Endothelial cell of umbilical vein (primary cell): Measurements from ENCODE around the gene FTSJ3. TPM values are rescaled to one million over a fixed set of nuclear protein-coding genes. Genes with fewer than 3 reads are reported as not detected.

Experiments
- BruUV-seq: library from RNA; stranded (reverse); fragments of 400-500 nt; replicated peaks from 2 replicates; lab custom pipeline; 2021; lab: Mats Ljungman, UMichigan
- CTCF ChIA-PET: fragments of 300-600, 350-600 bp; sonication (Branson Sonifier 250); formaldehyde crosslinking; loops from one replicate; lab custom pipeline; 2021; ENCODE audit warnings: antibody characterized with exemption, inconsistent platforms; lab: Charles Lee
- POLR2A ChIA-PET: fragments of 300-600, 350-600 bp; sonication (Branson Sonifier 250); formaldehyde crosslinking; loops from one replicate; lab custom pipeline; 2021; ENCODE audit warnings: antibody characterized with exemption, inconsistent platforms; lab: Charles Lee
- DNase-seq: peaks from one replicate; pipeline ENCODE4 v3.0.0-alpha.2; 2011; ENCODE audit warnings: low read depth, low spot score
- FAIRE-seq: peaks from 2 replicates; lab custom pipeline; 2011; peaks lifted over from hg19 to GRCh38; lab: Jason Lieb, UNC
- H2AFZ ChIP-seq: 2 replicates; pipeline ENCODE4 v1.6.0; 2012; ENCODE audit warnings: low read depth, low read length, control low read depth, inconsistent platforms
- H3K27ac ChIP-seq: 2 replicates; pipeline ENCODE4 v1.5.1; 2011; ENCODE audit warnings: low read depth, mild to moderate bottlenecking, control low read depth, low read length, moderate library complexity; ENCODE audit not compliant: insufficient read depth
- H3K27me3 ChIP-seq, 2 experiments: 2 replicates each; pipeline versions ENCODE4 v1.6.0 to v1.6.1; 2011; ENCODE audit warnings: low read length in 2 of 2, mixed read lengths in 1 of 2; ENCODE audit not compliant: control insufficient read depth in 2 of 2, insufficient read depth in 2 of 2
- H3K36me3 ChIP-seq, 2 experiments: 2 replicates in 1 of 2; 3 replicates in 1 of 2; pipeline ENCODE4 v1.5.1; 2011; ENCODE audit warnings: low read length in 2 of 2, mild to moderate bottlenecking in 1 of 2, moderate library complexity in 1 of 2; ENCODE audit not compliant: control insufficient read depth in 2 of 2, insufficient read depth in 2 of 2; ENCODE audit errors: extremely low read depth in 1 of 2
- H3K4me1 ChIP-seq: 3 replicates; pipeline ENCODE4 v1.5.1; 2011; ENCODE audit warnings: mild to moderate bottlenecking, low read length; ENCODE audit not compliant: control insufficient read depth, insufficient read depth; ENCODE audit errors: extremely low read depth
- H3K4me2 ChIP-seq: 2 replicates; pipeline ENCODE4 v1.6.1; 2011; ENCODE audit warnings: low read length, control low read depth, mixed read lengths; ENCODE audit not compliant: insufficient read depth
- H3K4me3 ChIP-seq, 3 experiments: fragments of 200-600 bp in 1 of 3; sonication (generic), shearing (Covaris generic) in 1 of 3; replicated peaks in 1 of 3; 2 replicates each; pipeline ENCODE4 v1.5.1; 2011 to 2016; ENCODE audit warnings: control low read depth in 3 of 3, low read length in 3 of 3, mild to moderate bottlenecking in 2 of 3, inconsistent platforms in 1 of 3, low read depth in 1 of 3, moderate library complexity in 1 of 3; ENCODE audit not compliant: insufficient read depth in 1 of 3
- H3K79me2 ChIP-seq: 2 replicates; pipeline ENCODE4 v1.6.0; 2012; ENCODE audit warnings: low read length, inconsistent platforms; ENCODE audit not compliant: control insufficient read depth, insufficient read depth
- H3K9ac ChIP-seq: replicated peaks from 2 replicates; pipeline ENCODE3; 2011; ENCODE audit warnings: low read length, control low read depth; ENCODE audit not compliant: insufficient read depth; ENCODE audit errors: extremely low read depth
- H3K9me1 ChIP-seq: replicated peaks from 3 replicates; pipeline ENCODE4 v1.6.0; 2011; ENCODE audit warnings: mild to moderate bottlenecking, low read length; ENCODE audit not compliant: control insufficient read depth, insufficient read depth; ENCODE audit errors: extremely low read depth
- H3K9me3 ChIP-seq: replicated peaks from 2 replicates; pipeline ENCODE4 v1.5.1; 2012; ENCODE audit warnings: low read length, inconsistent platforms; ENCODE audit not compliant: control insufficient read depth, insufficient read depth
- H4K20me1 ChIP-seq: replicated peaks from 2 replicates; pipeline ENCODE3; 2011; ENCODE audit warnings: mild to moderate bottlenecking, low read length; ENCODE audit not compliant: control insufficient read depth, insufficient read depth; ENCODE audit errors: extremely low read depth
- EZH2 ChIP-seq: IDR thresholded peaks from 2 replicates; pipeline ENCODE4 v1.6.1; 2012; ENCODE audit warnings: borderline replicate concordance, low read depth, mild to moderate bottlenecking, moderate library complexity, low read length, inconsistent platforms; ENCODE audit not compliant: severe bottlenecking
- FOS ChIP-seq: IDR thresholded peaks from 2 replicates; pipeline ENCODE4 v1.6.1; 2011; ENCODE audit warnings: mild to moderate bottlenecking, low read length, moderate library complexity, borderline replicate concordance; ENCODE audit not compliant: insufficient read depth
- GATA2 ChIP-seq: IDR thresholded peaks from 2 replicates; pipeline ENCODE4 v1.7.0; 2011; ENCODE audit warnings: low read depth, mild to moderate bottlenecking, moderate library complexity, mixed read lengths, low read length; ENCODE audit not compliant: insufficient read length, insufficient read depth
- JUN ChIP-seq: IDR thresholded peaks from 2 replicates; pipeline ENCODE4 v1.6.1; 2011; ENCODE audit warnings: borderline replicate concordance, low read depth; ENCODE audit not compliant: insufficient read length, insufficient read depth
- MYC ChIP-seq: IDR thresholded peaks from one replicate; pipeline ENCODE4 v1.6.1; 2011; ENCODE audit warnings: mild to moderate bottlenecking, low read depth, low read length
- POLR2A ChIP-seq: IDR thresholded peaks from 2 replicates; pipeline ENCODE4 v1.6.1; 2012; ENCODE audit warnings: low read depth, mild to moderate bottlenecking, control low read depth, low read length
- POLR2AphosphoS5 ChIP-seq: IDR thresholded peaks from 2 replicates; pipeline ENCODE4 v1.6.1; 2012; ENCODE audit warnings: low read depth, mild to moderate bottlenecking, control low read depth, low read length, moderate library complexity; ENCODE audit not compliant: insufficient read depth
- dilution Hi-C: fragments of 300-500 bp; cut with MboI; formaldehyde crosslinking; loops from one replicate; pipeline ENCODE4 v1.15.0; 2019; ENCODE audit warnings: low sequenced_read_pairs; ENCODE audit not compliant: extremely low pct_ligation_motif_present
- intact Hi-C: fragments of 100-400 bp; cut with micrococcal nuclease; formaldehyde crosslinking; loops from one replicate; pipeline ENCODE4 v1.10.0; 2022
- polyA plus RNA-seq, 4 experiments: library from polyadenylated mRNA; depleted of rRNA in 3 of 4; stranded (reverse) in 3 of 4; unstranded in 1 of 4; fragments of >200 nt; gene quantifications; 2 replicates each; pipeline versions ENCODE4 v1.2.1 to v1.2.3, GENCODE V29; 2011 to 2012; ENCODE audit warnings: missing spikeins in 1 of 4
- total RNA-seq: library from RNA; stranded (reverse); gene quantifications from 2 replicates; pipeline ENCODE4 v1.2.3, GENCODE V29; 2021
- TF ChIP-seq, protein P1 (sequence below): IDR thresholded peaks from 2 replicates; pipeline ENCODE4 v1.6.1; 2011; ENCODE audit not compliant: insufficient read depth, insufficient read length
- TF ChIP-seq, protein P2 (sequence below), 2 donors: IDR thresholded peaks; 1 replicate in 1 of 2; 2 replicates in 1 of 2; pipeline ENCODE4 v1.5.1; 2011; ENCODE audit warnings: low read length in 2 of 2, mild to moderate bottlenecking in 2 of 2, moderate library complexity in 2 of 2, control low read depth in 1 of 2, inconsistent platforms in 1 of 2, low read depth in 1 of 2; ENCODE audit not compliant: insufficient read depth in 1 of 2; ENCODE audit errors: extremely low read depth in 1 of 2

FTSJ3 gene
- total and polyA plus RNA-seq, 2 donors (not counting 3 experiments of a cell fraction or from before 2014, with no cell fraction given): 42.1 to 60.2 TPM

DNA sequence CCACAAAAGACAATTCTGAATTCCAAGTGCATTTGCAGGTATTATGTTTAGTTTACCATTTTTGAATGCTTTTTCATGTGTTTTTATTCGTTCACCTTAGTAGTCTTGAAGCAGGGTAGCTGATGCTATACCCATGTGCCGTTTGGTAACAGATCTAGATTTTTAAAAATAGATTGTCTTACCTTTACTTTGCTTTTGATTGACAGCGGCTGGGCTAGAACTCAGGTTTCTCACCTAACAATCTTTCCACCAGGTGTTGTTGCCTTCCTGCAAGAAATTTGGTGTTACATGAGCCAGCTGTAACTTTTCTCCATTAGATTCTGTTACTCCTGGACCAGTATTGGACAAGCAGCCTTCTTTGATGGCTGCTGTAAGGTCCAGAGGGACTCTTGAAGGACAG, 1.5 kb upstream of the FTSJ3 start:
- H3K9me1 ChIP-seq: no peaks in the 10 kb centered on the region
- no peaks in the 10 kb centered on the region for H4K20me1 ChIP-seq
- H3K79me2 ChIP-seq: peaks cover 42% of the 10 kb centered on the region
- ChIA-PET POLR2A (no interaction called here), CTCF (interaction anchor here (0.6 to 1.5 kb wide), 3 partner anchors 13 to 32 kb away, joined by 3 to 5 read pairs (median 3); no protein-coding TSS in a partner anchor)
- H3K9me3 ChIP-seq: no peaks in the 10 kb centered on the region
- dilution Hi-C loops: no loop called here
- no peaks in the 10 kb centered on the region for H3K27me3 ChIP-seq
- peaks cover 23% of the 10 kb centered on the region for H3K4me1 ChIP-seq
- peak overlapping the region; percentile 78 for H3K4me2 ChIP-seq
- H3K27ac ChIP-seq: no peak overlapping the region
- peak overlapping the region in 1 of 3 experiments; percentile 81 for H3K4me3 ChIP-seq
- TF ChIP-seq POLR2AphosphoS5 (no peak), GATA2 (no peak), EZH2 (no peak), POLR2A (no peak), JUN (no peak), FOS (no peak), MYC (no peak)
- TF ChIP-seq, protein P1, sequence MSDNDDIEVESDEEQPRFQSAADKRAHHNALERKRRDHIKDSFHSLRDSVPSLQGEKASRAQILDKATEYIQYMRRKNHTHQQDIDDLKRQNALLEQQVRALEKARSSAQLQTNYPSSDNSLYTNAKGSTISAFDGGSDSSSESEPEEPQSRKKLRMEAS: no peak
- TF ChIP-seq, protein P2, sequence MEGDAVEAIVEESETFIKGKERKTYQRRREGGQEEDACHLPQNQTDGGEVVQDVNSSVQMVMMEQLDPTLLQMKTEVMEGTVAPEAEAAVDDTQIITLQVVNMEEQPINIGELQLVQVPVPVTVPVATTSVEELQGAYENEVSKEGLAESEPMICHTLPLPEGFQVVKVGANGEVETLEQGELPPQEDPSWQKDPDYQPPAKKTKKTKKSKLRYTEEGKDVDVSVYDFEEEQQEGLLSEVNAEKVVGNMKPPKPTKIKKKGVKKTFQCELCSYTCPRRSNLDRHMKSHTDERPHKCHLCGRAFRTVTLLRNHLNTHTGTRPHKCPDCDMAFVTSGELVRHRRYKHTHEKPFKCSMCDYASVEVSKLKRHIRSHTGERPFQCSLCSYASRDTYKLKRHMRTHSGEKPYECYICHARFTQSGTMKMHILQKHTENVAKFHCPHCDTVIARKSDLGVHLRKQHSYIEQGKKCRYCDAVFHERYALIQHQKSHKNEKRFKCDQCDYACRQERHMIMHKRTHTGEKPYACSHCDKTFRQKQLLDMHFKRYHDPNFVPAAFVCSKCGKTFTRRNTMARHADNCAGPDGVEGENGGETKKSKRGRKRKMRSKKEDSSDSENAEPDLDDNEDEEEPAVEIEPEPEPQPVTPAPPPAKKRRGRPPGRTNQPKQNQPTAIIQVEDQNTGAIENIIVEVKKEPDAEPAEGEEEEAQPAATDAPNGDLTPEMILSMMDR (IDR thresholded peaks at IDR 0.05; ENCODE audit: extremely low read depth in 1 of 2, insufficient read depth in 1 of 2, low read depth in 1 of 2, low read length in 2 of 2): no peak
- FAIRE-seq (no peak), DNase-seq (no peak)
- no peak overlapping the region for H2AFZ ChIP-seq
- intact Hi-C loops: loop anchor here (10.0 kb wide), 1 partner anchor 1254 kb away; no protein-coding TSS in a partner anchor
- no TSS peak for BruUV-seq
- no peak overlapping the region for H3K9ac ChIP-seq
- peaks cover 37 to 61% of the 10 kb centered on the region in 2 experiments for H3K36me3 ChIP-seq
